ENCODE results near the gene CNPPD1. TPM values are rescaled to one million over a fixed set of nuclear protein-coding genes. Genes with fewer than 3 reads are reported as not detected.

CNPPD1 gene
- total RNA-seq, 1 experiment from 2014 or later: 35.2 TPM

DNA sequence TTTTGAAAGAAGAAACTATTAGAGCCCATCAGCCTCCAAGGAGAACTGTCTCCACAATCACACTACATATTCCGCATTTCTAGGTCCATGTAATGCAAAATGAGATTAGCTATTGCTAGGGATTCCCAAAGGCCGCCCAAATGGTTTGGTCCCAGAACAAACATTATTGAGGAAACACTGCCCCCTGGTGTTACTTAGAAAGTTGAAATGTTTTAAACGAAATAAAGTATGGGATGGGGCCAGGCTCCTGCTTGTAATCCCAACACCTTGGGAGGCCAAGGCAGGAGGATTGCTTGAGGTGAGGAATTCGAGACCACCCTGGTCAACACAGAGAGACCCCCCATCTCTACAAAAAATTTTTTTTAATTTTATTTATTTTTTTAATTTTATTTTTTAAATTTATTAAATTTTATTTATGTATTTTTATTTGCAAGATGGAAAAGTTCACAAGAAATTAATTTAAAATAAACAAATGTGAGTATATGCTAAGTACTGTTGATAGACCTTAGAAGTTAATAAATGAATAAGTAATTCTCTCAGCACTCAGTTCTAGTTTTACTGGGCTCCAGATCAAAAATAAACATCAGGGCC lies 21.6 kb downstream of the CNPPD1 start:
- H3K9me3 ChIP-seq: no peaks in the 10 kb centered on the region
- no peak for DNase-seq
- H3K4me3 ChIP-seq: no peak overlapping the region
- H3K36me3 ChIP-seq: peaks cover 6% of the 10 kb centered on the region; the same call in 1 of the 2 replicates
- no peaks in the 10 kb centered on the region for H3K27me3 ChIP-seq

DNA sequence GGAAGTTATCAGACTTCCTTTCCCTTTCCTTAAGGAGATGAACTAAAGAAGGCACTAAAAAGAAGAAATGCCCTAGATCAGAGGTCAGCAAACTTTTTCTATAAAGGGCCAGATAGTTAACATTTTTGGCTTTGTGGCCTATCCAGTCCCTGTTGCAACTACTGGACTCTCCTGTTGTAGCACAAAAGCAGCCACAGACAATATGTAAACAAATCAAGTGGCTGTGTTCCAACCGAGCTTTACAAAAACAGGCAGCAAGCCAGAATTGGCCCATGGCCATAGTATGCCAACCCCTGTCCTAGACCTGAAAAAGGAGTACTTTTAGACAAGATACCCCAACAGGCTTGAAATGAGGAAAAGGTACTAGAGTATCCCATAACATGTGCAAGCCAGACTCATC lies 27.1 kb downstream of the CNPPD1 start:
- DNase-seq: no peak
- peaks cover 22% of the 10 kb centered on the region for H3K36me3 ChIP-seq

DNA sequence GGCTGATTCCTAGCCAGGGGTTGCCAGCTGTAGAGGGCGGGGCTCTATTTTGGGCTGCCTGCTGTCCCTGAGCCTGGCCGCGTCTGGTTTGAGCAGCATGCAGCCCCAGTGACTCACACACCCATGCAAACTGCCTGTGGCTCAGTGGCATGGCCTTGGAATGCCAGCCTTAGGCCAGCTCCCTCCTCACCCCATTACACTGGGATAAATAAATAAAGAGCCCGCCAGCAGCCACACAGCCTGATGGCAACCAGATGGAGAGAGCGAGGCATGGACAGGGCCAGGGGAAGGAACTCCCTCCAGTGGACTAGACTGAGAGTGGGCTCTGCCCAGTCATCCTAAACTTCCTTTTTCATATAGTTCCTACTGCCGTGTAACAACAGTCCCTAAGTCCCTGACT lies 34.4 kb downstream of the CNPPD1 start:
- no peaks in the 10 kb centered on the region for H3K9me3 ChIP-seq
- peak; percentile 98 for DNase-seq
- no peaks in the 10 kb centered on the region for H3K27me3 ChIP-seq
- H3K36me3 ChIP-seq: peaks cover 21% of the 10 kb centered on the region
- no peak overlapping the region for H3K4me3 ChIP-seq

More for the DNA sequence above, 27.1 kb downstream of the CNPPD1 start:
- H3K27me3 ChIP-seq: no peaks in the 10 kb centered on the region
- H3K4me3 ChIP-seq: no peak overlapping the region
- no peaks in the 10 kb centered on the region for H3K9me3 ChIP-seq

DNA sequence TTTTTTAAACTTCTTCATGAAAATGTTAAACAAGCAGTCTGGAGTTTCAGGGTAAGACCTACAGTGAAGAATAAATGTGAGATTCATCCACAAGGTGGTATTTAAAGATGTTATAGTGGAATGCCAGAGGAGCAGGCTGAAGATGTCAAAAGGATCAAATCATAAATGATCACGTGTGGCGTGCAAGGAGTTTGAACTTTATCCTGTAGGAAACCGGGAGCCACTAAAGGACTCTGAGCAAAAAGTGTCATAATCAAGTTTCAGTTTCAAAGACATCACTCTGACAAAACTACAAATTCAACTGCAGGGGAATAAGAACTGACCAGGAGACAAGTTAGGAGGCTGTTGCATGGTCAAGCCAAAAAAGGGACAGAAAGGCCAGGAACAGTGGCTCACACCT lies 36.0 kb downstream of the CNPPD1 start:
- DNase-seq: no peak
- peaks cover 10% of the 10 kb centered on the region for H3K36me3 ChIP-seq
- H3K9me3 ChIP-seq: no peaks in the 10 kb centered on the region
- H3K4me3 ChIP-seq: no peak overlapping the region
- no peaks in the 10 kb centered on the region for H3K27me3 ChIP-seq

DNA sequence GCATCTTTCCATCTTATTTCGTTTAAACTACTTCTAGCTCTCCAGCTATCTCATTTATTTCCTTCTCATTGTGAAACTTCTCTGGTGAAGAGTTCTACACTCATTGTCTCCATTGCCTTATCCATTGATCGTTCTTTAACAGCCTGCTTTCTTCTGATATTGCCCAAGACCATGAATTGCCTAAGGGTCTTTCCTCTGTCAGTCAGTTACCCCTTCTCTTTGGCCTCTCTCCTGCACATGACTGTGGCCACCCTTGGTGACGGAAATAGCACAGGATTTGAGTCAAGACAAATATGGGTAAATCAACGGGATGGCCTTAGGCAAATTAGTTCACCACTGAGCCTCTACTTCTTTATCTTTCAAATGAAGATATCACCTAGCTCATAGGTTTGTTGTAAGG lies 42.7 kb downstream of the CNPPD1 start:
- H3K36me3 ChIP-seq: no peaks in the 10 kb centered on the region
- no peak overlapping the region for H3K4me3 ChIP-seq
- no peaks in the 10 kb centered on the region for H3K27me3 ChIP-seq
- DNase-seq: no peak
- H3K9me3 ChIP-seq: no peaks in the 10 kb centered on the region

DNA sequence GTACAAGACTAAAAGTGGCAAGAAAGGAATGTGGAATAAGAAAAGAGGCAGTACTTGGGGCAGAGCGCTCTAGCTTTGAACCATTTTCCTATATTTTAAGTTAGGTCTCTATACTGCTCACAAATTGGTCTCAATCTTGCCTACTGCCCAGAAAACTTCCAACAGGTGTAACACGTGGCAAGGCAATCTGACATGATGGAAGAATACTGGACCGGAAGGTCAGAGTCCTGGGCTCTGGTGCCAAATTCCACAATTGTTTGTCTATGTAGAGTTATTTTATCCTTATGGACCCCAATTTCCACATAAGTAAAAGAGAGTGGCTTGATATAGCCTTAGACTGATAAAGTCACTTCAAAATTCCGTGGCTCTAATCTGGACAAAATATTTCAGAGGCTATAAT lies 45.0 kb downstream of the CNPPD1 start:
- DNase-seq: no peak
- Histone ChIP-seq H3K9me3 (no peaks in the 10 kb centered on the region), H3K4me3 (no peak overlapping the region), H3K27me3 (no peaks in the 10 kb centered on the region), H3K36me3 (no peaks in the 10 kb centered on the region)

DNA sequence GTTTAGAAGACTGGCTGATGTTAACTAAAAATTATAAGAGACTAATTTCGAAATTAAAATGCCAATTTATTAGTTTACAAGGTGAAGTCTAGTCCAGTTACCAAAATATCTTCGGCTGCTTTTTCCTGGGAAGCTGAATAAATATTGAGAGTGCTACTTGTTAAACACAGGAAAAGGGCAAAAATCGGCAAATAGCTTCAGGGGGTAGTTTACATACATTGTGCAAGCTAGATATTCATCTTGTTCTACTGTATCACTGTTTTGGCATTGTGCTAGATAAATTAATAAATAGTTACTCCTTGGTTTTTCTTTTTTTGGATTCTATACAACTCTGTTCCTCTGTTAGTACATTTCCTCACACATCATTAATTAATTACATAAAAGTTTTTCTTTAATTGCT lies 45.4 kb downstream of the CNPPD1 start:
- Histone ChIP-seq H3K27me3 (no peaks in the 10 kb centered on the region), H3K4me3 (no peak overlapping the region), H3K9me3 (no peaks in the 10 kb centered on the region), H3K36me3 (no peaks in the 10 kb centered on the region)
- no peak for DNase-seq

DNA sequence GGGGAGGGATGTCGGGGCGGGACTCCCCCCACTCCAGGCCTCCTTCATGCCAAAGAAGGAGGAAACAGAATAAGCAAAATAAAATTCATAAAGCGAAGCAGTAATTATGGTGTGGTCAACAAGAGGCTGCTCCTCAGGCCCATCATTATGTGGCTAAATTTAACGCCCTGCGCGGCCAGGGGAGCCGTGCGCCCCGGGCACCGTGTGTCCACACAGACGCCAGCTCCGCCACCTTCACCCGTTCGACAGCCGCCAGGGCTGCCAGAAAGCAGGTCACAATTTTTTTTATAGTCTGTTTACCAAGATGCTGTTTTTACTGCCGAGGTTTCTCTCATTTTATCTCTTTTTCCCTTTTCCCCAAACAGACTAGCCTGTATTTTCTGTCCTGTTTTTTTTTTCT lies 47.1 kb downstream of the CNPPD1 start:
- no peak overlapping the region for H3K4me3 ChIP-seq
- DNase-seq: no peak
- no peaks in the 10 kb centered on the region for H3K9me3 ChIP-seq

DNA sequence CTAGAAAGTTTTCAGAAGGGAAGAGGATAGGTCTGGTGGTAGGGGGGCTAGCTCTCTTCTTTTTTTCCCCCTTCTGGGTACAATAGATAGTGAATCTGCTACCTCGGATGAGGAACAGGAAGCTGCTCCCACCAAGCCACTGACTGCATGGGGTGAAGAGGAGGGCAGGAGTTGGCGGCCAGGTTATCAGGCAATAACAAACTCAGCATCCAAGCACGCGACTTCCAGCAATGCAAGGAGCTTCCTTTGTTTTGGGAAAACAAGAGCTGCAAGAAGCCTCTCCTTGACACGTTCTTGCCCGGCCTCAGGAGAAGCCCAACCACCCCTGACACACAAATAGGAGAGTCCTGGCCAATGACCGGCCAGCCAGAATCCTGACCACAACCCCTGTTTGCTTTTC lies 48.3 kb downstream of the CNPPD1 start:
- Histone ChIP-seq H3K36me3 (no peaks in the 10 kb centered on the region), H3K27me3 (no peaks in the 10 kb centered on the region)
- no peak for DNase-seq

More for the DNA sequence above, 47.1 kb downstream of the CNPPD1 start:
- no peaks in the 10 kb centered on the region for H3K36me3 ChIP-seq
- no peaks in the 10 kb centered on the region for H3K27me3 ChIP-seq

DNA sequence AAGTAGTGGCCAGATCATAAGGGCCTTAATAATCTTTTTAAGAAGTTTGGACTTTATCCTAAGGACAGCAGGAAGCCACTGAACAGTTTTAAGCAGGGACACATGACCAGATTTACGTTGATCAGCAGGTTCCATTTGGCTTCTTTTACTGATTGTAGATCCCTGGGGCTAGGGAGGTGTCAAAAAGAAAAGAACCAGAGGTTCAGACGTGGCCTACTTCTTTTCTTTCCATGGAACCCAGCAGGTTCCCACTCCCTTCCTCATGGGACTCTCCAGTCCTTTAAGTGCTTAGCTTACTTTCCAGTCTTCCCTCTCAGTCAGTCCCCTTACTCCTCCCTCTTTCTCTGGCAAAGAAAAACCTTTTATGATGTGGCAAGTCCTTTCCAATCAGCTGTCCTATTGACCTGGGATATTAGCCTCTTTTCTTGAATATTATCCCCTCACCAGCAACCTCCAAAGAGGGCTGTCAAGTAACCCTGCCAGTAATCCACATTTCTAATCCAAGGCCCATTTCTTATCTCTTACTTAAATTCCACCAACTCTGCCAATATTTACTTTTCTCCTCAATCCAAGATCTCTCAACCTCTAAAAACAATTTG lies 49.6 kb downstream of the CNPPD1 start:
- no peaks in the 10 kb centered on the region for H3K36me3 ChIP-seq
- H3K27me3 ChIP-seq: no peaks in the 10 kb centered on the region
- H3K4me3 ChIP-seq: no peak overlapping the region
- H3K9me3 ChIP-seq: no peaks in the 10 kb centered on the region
- no peak for DNase-seq

More for the DNA sequence above, 48.3 kb downstream of the CNPPD1 start:
- Histone ChIP-seq H3K9me3 (no peaks in the 10 kb centered on the region), H3K4me3 (no peak overlapping the region)

DNA sequence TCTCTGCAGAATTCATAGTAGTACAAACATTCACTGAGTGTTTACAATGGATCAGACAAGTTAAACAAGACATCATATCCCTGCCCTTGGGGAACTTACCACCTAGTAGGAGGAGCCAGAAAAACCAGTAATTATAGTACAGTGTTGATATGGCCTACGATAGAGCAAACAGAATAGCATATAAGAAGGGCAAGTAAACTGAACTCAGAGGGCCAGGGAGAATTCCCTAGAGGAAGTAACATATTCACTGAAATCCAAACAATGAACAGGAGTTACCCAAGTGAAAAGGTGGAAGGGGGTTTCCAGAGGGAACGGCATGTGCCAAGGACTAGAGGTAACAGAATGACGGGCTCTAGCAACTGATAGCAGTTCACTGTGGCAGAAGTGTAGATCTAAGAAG lies 50.2 kb downstream of the CNPPD1 start:
- no peaks in the 10 kb centered on the region for H3K27me3 ChIP-seq
- no peak for DNase-seq
- H3K9me3 ChIP-seq: no peaks in the 10 kb centered on the region
- H3K36me3 ChIP-seq: no peaks in the 10 kb centered on the region
- H3K4me3 ChIP-seq: no peak overlapping the region

DNA sequence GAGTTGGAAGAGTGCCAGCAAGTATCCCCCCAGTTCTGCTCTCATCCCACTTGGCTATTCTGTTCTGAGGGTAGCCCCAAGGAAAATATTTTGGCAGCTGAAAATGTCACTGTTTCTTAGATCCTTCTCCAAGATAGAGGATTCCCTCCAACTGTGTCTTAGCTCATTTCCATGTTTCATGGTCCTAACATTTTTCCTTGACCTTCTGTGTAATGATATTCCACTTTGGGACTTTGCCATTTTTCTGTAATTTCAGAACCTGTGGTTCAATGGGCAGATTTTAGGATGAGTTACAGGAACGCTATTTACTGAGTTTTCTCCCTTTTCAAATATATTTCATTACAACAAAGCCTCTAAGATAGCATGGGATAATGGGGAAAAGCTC lies 50.8 kb downstream of the CNPPD1 start:
- no peak overlapping the region for H3K4me3 ChIP-seq
- DNase-seq: no peak
- no peaks in the 10 kb centered on the region for H3K36me3 ChIP-seq

DNA sequence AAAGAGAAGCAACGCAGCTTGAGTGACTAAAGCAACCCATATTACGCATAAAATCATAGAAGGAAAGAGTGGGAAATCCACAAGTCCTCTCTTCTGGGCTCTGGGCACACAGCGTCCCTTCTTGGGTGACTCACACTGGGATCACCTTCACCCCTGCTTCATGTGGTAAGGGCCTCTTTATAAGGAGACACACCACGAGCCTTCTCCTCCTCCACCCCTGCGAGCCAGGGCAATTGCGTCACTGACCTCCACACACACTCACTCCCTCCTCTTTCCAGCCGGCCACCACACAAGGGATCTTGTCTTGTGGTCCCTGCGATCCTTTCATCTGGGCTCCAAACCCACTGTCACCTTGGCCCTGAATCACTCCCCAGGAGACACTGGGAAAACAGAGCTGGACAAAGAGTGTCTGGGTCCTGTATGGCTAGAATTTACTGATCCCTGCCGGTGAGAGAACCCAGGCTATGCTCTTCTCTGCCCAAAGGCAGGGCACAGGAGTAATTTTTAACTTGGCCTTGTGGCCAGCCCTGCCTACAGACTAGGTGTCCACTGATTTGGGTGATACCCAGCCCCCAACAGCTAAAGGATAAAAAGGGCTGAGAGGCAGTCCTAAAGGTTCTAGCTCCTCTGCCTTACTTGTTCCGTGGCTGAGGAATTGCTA lies 51.4 kb downstream of the CNPPD1 start:
- Histone ChIP-seq H3K9me3 (no peaks in the 10 kb centered on the region), H3K36me3 (no peaks in the 10 kb centered on the region), H3K27me3 (no peaks in the 10 kb centered on the region), H3K4me3 (no peak overlapping the region)
- peak; percentile 90 for DNase-seq

More for the DNA sequence above, 50.8 kb downstream of the CNPPD1 start:
- H3K27me3 ChIP-seq: no peaks in the 10 kb centered on the region
- no peaks in the 10 kb centered on the region for H3K9me3 ChIP-seq

DNA sequence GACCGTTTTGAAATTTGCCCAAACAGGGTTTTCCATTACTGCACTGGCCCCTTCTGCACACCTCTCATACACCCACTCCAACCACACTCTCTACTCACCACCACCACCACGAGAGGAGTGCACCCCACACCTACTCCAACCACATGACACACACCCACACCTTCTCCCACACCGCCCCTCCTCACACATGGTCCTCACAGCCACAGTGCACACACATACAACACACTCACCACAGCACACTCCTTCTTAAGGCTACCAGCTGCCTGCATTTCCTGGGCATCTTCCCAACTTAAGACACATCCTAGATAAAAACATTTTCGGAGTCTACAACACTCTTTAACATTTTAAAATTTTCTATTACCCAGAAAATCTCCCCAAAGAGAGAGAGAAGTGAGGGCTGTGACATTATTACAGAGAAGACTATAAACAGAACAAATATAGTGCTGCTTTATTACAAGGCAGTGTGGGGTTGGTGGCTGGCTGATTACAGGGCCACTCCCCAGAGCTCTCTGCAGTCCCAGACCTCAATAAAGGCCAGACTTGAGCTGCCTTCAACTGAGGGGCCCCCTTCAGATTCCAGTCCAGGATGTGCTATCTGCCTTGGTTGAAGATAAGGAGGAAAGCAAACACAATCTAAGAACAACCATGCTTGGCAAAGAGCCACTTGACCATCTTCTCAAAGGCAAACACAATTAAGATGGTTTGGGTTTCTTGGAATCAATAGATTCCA lies 52.2 kb downstream of the CNPPD1 start:
- Histone ChIP-seq H3K4me3 (no peak overlapping the region), H3K36me3 (no peaks in the 10 kb centered on the region), H3K9me3 (no peaks in the 10 kb centered on the region), H3K27me3 (no peaks in the 10 kb centered on the region)
- no peak for DNase-seq

DNA sequence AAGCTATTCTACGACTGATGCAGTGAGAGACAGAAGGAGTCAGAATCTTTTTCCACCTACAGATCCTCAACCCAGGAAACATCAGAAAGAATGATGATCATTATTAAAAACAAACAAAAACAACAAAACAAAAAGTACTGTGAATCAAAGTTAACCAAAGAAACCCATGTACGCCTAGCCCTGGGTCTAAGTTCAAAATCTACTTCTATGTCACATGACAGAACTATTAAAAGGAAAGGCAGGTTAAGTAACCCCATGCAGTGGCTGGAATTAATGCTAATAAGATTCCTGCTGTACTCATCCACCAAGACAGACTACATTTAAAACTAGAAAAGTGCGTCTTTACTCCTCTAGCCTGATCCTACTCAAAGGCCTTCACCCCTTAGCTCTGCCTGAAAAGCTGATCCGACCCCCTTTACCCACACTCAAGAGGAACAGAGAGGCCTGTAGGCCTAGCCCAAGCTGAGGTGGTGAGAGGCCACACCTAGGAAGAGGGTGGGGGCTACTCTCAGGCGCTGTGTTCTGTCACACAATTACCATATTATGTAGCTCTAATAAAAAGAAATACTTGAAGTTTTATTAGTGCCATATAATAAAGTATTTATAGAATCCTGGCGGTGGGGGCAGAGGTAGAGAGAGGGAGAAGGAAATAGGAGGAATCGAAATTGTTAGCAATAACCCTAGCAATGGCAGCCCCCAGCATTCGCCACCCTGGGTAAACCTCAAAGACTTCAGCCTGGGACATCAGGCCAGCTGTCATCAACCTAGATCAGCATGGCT lies 53.2 kb downstream of the CNPPD1 start:
- Histone ChIP-seq H3K36me3 (no peaks in the 10 kb centered on the region), H3K9me3 (no peaks in the 10 kb centered on the region), H3K4me3 (no peak overlapping the region), H3K27me3 (no peaks in the 10 kb centered on the region)
- DNase-seq: no peak

DNA sequence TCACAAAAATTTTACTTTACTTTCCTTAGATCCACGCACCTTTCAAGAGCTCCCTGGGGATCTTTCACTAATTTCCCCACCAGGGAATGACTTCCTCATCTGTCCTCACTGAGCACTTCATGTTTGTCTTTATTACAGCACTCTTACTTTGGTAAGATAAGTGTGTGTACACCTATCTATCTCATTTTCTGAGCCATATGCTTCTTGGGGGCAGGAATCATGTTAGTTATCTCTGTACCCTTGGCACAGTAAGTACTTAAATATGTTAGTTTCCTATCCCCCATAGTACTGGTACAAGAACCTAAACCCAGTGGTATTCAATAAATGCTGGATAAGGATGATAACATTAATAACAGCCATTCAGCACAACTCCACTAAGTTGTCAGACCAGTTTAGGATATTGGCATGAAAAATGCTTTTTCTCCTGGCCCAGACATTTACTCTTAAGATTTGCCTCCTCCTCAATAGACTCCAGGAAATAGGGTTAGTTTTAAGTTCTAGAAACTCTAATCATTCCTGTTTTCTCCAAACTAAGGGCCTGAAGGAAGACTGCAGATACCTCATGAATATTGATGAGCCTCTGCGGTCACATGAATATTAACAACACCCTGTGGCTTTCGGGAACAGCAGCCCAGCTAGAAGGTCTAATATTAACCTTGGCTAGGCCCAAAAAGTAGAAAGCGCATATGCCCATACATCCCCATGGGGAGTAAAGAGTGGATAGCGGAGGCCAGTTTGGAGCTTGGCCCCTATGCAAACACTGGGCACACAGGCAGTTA lies 54.3 kb downstream of the CNPPD1 start:
- no peak overlapping the region for H3K4me3 ChIP-seq
- H3K9me3 ChIP-seq: no peaks in the 10 kb centered on the region
- H3K27me3 ChIP-seq: no peaks in the 10 kb centered on the region
- no peak for DNase-seq
- H3K36me3 ChIP-seq: no peaks in the 10 kb centered on the region

Measured in MG63 (cell line).